Measurements from ENCODE around the gene WASHC1.
"Not testable (repeated sequence)": the region's sequence is repeated elsewhere in the genome, so short reads cannot be mapped to it uniquely, and the experiment has no call there.

DNA sequence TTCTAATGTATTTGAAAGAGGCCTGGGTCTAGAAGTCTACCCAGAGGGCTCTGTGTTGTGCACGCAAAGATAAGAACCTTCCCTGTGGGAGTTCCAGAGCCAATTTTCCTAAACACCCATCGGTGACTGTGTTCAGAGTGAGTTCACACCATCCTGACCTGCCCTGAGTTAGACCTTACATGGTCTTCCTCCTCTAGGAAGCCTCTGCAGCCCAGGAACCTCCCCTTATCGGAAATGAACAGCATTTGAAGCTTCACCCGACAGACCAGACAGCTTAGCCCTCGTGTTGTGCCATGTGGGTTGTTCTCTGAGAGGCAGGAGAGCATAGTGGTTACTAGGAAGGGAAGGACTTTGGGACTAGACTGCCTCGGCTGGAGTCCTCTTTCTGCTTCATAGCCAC, 3.1 kb upstream of the WASHC1 start:
- TF ChIP-seq POLR2A (IDR thresholded peaks at IDR 0.05), result not testable (repeated sequence)
- TF ChIP-seq, protein P1, sequence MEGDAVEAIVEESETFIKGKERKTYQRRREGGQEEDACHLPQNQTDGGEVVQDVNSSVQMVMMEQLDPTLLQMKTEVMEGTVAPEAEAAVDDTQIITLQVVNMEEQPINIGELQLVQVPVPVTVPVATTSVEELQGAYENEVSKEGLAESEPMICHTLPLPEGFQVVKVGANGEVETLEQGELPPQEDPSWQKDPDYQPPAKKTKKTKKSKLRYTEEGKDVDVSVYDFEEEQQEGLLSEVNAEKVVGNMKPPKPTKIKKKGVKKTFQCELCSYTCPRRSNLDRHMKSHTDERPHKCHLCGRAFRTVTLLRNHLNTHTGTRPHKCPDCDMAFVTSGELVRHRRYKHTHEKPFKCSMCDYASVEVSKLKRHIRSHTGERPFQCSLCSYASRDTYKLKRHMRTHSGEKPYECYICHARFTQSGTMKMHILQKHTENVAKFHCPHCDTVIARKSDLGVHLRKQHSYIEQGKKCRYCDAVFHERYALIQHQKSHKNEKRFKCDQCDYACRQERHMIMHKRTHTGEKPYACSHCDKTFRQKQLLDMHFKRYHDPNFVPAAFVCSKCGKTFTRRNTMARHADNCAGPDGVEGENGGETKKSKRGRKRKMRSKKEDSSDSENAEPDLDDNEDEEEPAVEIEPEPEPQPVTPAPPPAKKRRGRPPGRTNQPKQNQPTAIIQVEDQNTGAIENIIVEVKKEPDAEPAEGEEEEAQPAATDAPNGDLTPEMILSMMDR (IDR thresholded peaks at IDR 0.05), result not testable (repeated sequence)
